Neural progenitor cell (in vitro differentiated cells): ENCODE results near the gene LRRC53. TPM values are rescaled to one million over a fixed set of nuclear protein-coding genes. Genes with fewer than 3 reads are reported as not detected.

Source experiments
- DNase-seq: peaks from one replicate; pipeline ENCODE4 v3.0.0-alpha.2; 2016; ENCODE audit warnings: low spot score
- H2AFZ ChIP-seq: fragments of 200-600 bp; sonication (generic); replicated peaks from 2 replicates; pipeline ENCODE4 v1.6.1; 2016; ENCODE audit warnings: antibody characterized with exemption
- H3F3A ChIP-seq: fragments of 200-600 bp; sonication (generic); 2 replicates; pipeline ENCODE4 v1.6.1; 2016; ENCODE audit warnings: antibody characterized with exemption, low read depth
- H3K27ac ChIP-seq: fragments of 200-600 bp; sonication (generic); 2 replicates; pipeline ENCODE4 v1.5.1; 2016; ENCODE audit warnings: mild to moderate bottlenecking
- H3K27me3 ChIP-seq: fragments of 200-600 bp; sonication (generic); 2 replicates; pipeline ENCODE4 v1.6.1; 2016; ENCODE audit warnings: mild to moderate bottlenecking, moderate library complexity
- H3K36me3 ChIP-seq: fragments of 200-600 bp; sonication (generic); 2 replicates; pipeline ENCODE4 v1.5.1; 2016
- H3K4me1 ChIP-seq: fragments of 200-600 bp; sonication (generic); 2 replicates; pipeline ENCODE4 v1.6.1; 2016; ENCODE audit warnings: mixed run types
- H3K4me2 ChIP-seq: fragments of 200-600 bp; sonication (generic); 2 replicates; pipeline ENCODE4 v1.6.1; 2016
- H3K4me3 ChIP-seq: fragments of 200-600 bp; sonication (generic); 2 replicates; pipeline ENCODE4 v1.5.1; 2016
- H3K79me2 ChIP-seq: fragments of 200-600 bp; sonication (generic); 2 replicates; pipeline ENCODE4 v1.6.1; 2016; ENCODE audit warnings: low read depth
- H3K9ac ChIP-seq: fragments of 200-600 bp; sonication (generic); 2 replicates; pipeline ENCODE4 v1.6.1; 2016
- H3K9me3 ChIP-seq: fragments of 200-600 bp; sonication (generic); 2 replicates; pipeline ENCODE4 v1.5.1; 2016; ENCODE audit warnings: low read depth
- H4K20me1 ChIP-seq: fragments of 200-600 bp; sonication (generic); 2 replicates; pipeline ENCODE4 v1.6.1; 2016; ENCODE audit warnings: low read depth
- H3K27ac Mint-ChIP-seq: 3 replicates; pipeline ENCODE4 v1.8.0; 2021; ENCODE audit warnings: mixed read lengths
- H3K27me3 Mint-ChIP-seq: 2 replicates; pipeline ENCODE4 v1.8.0; 2022; ENCODE audit warnings: low read depth, mild to moderate bottlenecking, inconsistent platforms, moderate library complexity, mixed read lengths; ENCODE audit not compliant: insufficient read depth
- H3K36me3 Mint-ChIP-seq: 3 replicates; pipeline ENCODE4 v1.8.0; 2021; ENCODE audit warnings: mixed read lengths
- H3K4me1 Mint-ChIP-seq: 3 replicates; pipeline ENCODE4 v1.8.0; 2021; ENCODE audit warnings: mixed read lengths
- H3K4me3 Mint-ChIP-seq: 3 replicates; pipeline ENCODE4 v1.8.0; 2021; ENCODE audit warnings: mild to moderate bottlenecking, moderate library complexity, mixed read lengths
- H3K9me3 Mint-ChIP-seq: 3 replicates; pipeline ENCODE4 v1.8.0; 2020; ENCODE audit warnings: mixed read lengths
- CTCF ChIP-seq: fragments of 200-600 bp; sonication (generic); IDR thresholded peaks from 2 replicates; pipeline ENCODE4 v1.5.1; 2017; ENCODE audit warnings: antibody characterized with exemption, mild to moderate bottlenecking
- EZH2 ChIP-seq: fragments of 200-600 bp; sonication (generic); IDR thresholded peaks from 2 replicates; pipeline ENCODE4 v1.6.1; 2017; ENCODE audit warnings: antibody characterized with exemption, mild to moderate bottlenecking, moderate library complexity
- EZH2phosphoT487 ChIP-seq: fragments of 200-600 bp; sonication (generic); IDR thresholded peaks from 2 replicates; pipeline ENCODE4 v1.6.1; 2017; ENCODE audit warnings: antibody characterized with exemption
- total RNA-seq: library from RNA; depleted of rRNA; stranded (reverse); fragments of >200 nt; gene quantifications from 2 replicates; pipeline ENCODE4 v1.2.3, GENCODE V29; 2015; ENCODE audit warnings: low replicate concordance

The LRRC53 gene
- total RNA-seq, 1 donor from 2014 or later = not detected

DNA sequence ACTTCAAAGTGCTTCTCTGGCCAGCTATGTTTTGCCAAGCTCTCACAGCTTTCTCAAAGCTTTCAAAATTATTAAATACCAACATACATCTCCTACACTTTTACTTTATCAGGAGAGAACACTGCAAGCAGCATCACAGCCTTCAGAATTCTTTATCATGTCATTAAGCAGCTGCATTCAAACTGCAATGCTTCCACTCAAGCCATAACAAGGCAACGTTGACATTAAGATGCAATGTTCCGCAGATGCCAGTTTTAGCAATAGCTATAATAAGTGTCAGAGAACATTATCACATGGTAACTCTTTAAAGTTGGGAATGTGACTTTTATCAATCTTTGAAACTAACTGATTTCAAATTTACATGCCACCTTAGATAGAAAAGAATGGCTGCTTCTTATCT lies 91.9 kb downstream of the LRRC53 start:
- no peak overlapping the region for H3K27ac Mint-ChIP-seq
- H3K27ac ChIP-seq = no peak overlapping the region

More for the DNA sequence above, 91.9 kb downstream of the LRRC53 start:
- Histone ChIP-seq H3K27me3 (no peaks in the 10 kb centered on the region), H3K4me2 (no peak overlapping the region), H3K4me1 (no peaks in the 10 kb centered on the region), H3K9ac (no peak overlapping the region), H3K79me2 (no peaks in the 10 kb centered on the region), H3K4me3 (no peak overlapping the region), H3K9me3 (no peaks in the 10 kb centered on the region), H4K20me1 (no peaks in the 10 kb centered on the region), H3K36me3 (no peaks in the 10 kb centered on the region), H3F3A (no peaks in the 10 kb centered on the region), H2AFZ (no peak overlapping the region)
- no peak for DNase-seq
- peaks cover 6% of the 10 kb centered on the region for H3K9me3 Mint-ChIP-seq
- H3K27me3 Mint-ChIP-seq = peaks cover 5% of the 10 kb centered on the region
- H3K36me3 Mint-ChIP-seq = no peaks in the 10 kb centered on the region
- no peak overlapping the region for H3K4me3 Mint-ChIP-seq
- TF ChIP-seq CTCF = no peak
- TF ChIP-seq EZH2 = no peak
- TF ChIP-seq EZH2phosphoT487 = no peak
- H3K4me1 Mint-ChIP-seq = peaks cover 45% of the 10 kb centered on the region

Other genes with a start within 250 kb of the LRRC53 start
- 0.03 TPM in 1 of 2 replicates, not detected in the other for gene ERICH3, start 161.2 kb upstream of the LRRC53 start, total RNA-seq
- gene CRYZ, start 220.4 kb upstream of the LRRC53 start, total RNA-seq = not detected in 2 replicates
- gene TYW3, start 220.5 kb upstream of the LRRC53 start, total RNA-seq = 0.13 TPM in 1 of 2 replicates, not detected in the other